Prostate gland (tissue), 2 donors: ENCODE measurements around the gene RBM19.

Experiments used
- POLR2A ChIP-seq: fragments of 450-650 bp; IDR thresholded peaks from one replicate; pipeline ENCODE4 v1.6.1; 2016; ENCODE audit warnings: antibody characterized with exemption, mild to moderate bottlenecking
- TF ChIP-seq, protein P1 (sequence below), 4 experiments: fragments of 200-600 bp in 2 of 4; fragments of 450-650 bp in 2 of 4; sonication (generic) in 2 of 4; IDR thresholded peaks; 1 replicate in 3 of 4; 2 replicates in 1 of 4; pipeline ENCODE4 v1.5.1; 2016 to 2019; ENCODE audit warnings: antibody characterized with exemption in 4 of 4, mild to moderate bottlenecking in 2 of 4, moderate library complexity in 2 of 4

DNA sequence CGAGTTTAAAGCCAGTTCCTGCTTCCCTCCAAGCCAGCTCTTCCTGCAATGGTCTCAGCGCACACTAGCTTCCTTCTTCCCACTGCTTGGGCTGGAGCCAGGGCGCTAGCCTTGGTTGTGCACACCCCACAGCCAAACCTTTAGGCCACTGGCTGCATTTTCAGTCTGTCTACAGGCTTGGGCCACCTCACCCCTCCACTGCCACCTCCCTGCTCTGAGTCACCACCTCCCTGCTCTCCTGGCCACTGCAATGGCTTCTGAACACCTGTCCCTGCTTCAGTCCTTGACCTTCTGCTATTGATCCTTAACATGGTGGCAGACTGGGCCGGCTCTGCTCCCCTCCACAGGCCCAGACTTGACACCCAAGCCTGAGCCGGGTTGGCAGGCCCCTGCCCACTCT, 151.1 kb downstream of the RBM19 start:
- TF ChIP-seq, protein P1, sequence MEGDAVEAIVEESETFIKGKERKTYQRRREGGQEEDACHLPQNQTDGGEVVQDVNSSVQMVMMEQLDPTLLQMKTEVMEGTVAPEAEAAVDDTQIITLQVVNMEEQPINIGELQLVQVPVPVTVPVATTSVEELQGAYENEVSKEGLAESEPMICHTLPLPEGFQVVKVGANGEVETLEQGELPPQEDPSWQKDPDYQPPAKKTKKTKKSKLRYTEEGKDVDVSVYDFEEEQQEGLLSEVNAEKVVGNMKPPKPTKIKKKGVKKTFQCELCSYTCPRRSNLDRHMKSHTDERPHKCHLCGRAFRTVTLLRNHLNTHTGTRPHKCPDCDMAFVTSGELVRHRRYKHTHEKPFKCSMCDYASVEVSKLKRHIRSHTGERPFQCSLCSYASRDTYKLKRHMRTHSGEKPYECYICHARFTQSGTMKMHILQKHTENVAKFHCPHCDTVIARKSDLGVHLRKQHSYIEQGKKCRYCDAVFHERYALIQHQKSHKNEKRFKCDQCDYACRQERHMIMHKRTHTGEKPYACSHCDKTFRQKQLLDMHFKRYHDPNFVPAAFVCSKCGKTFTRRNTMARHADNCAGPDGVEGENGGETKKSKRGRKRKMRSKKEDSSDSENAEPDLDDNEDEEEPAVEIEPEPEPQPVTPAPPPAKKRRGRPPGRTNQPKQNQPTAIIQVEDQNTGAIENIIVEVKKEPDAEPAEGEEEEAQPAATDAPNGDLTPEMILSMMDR (IDR thresholded peaks at IDR 0.05) = no peak
- no peak for TF ChIP-seq POLR2A
